Measurements from ENCODE around the gene SRPX. TPM values are rescaled to one million over a fixed set of nuclear protein-coding genes. Genes with fewer than 3 reads are reported as not detected.

The SRPX gene
- total RNA-seq, 1 experiment from 2014 or later: 0.23 TPM

DNA sequence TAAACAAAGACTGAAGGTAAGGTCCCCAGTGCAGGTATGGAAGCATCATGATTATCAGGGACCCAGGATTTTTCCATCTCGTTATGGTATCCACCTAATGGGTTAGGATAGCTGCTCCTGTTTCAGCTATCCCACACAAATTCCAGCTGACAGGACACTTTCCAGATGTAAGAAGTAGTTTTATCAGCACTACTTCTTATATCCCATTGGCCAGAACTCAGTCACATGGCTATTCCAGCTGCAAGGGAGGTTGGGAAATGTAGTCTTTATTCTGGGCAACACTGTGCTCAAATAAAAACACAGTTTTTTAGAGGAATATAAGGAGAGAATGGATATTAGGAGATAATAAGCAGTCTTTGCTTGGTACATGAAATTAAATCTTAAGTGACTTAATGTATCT is 96.7 kb downstream of the SRPX start:
- in situ Hi-C loops (cut with HindIII; ENCODE audit: low pct_unique_long_range_greater_than_20kb, low sequenced_read_pairs): no loop called here
- POLR2A ChIA-PET: no interaction called here
- no TSS peak for BruUV-seq (replicated peaks)
- Histone ChIP-seq H3K4me3 (ENCODE audit: low read depth in 2 of 2, low read length in 2 of 2) (no peak overlapping the region), H3K9me3 (ENCODE audit: control insufficient read depth, insufficient read depth, low read depth, low read length) (no peaks in the 10 kb centered on the region), H3K36me3 (ENCODE audit: control insufficient read depth, insufficient read depth, low read length) (no peaks in the 10 kb centered on the region), H3K4me1 (ENCODE audit: control insufficient read depth, insufficient read depth, low read length) (no peaks in the 10 kb centered on the region), H3K27ac (ENCODE audit: low read length) (no peak overlapping the region), H3K27me3 (ENCODE audit: control insufficient read depth, insufficient read depth, low read length) (no peaks in the 10 kb centered on the region)
- intact Hi-C loops (cut with micrococcal nuclease; ENCODE audit: unreplicated experiment): no loop called here
- DNase-seq (ENCODE audit: low read depth, low spot score): no peak
- TF ChIP-seq SIN3A (IDR thresholded peaks at IDR 0.05; ENCODE audit: borderline replicate concordance, insufficient read depth, low read depth, low read length) (no peak), POLR2AphosphoS5 (IDR thresholded peaks at IDR 0.05; ENCODE audit: low read depth, low read length) (no peak), TCF7L2 (IDR thresholded peaks at IDR 0.05; ENCODE audit: low read depth, low read length) (no peak), REST (IDR thresholded peaks at IDR 0.05; ENCODE audit: insufficient read depth in 1 of 2, low read depth in 2 of 2, low read length in 1 of 2) (no peak), CTCF (IDR thresholded peaks at IDR 0.05) (no peak)
- CTCF ChIA-PET: no interaction called here
- no peak for ATAC-seq

DNA sequence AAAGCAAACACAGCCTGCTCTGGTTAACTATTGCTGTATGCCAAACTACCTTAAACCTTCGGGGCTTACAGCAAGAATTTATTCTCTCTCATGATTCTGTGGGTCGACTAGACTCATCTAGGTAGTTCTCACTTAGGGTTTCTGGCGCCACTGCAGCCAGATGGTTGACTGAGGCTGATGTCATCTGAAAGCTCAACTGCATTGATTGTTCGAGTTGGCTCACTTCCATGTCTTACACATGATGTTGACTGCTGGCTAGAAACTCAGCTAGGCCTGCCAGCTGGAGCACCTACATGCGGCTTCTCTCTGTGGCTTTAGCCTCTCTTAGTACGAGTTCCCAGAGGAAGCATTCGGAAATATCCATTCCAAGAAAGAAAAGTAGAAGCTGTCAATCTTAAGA is 103.2 kb downstream of the SRPX start:
- Histone ChIP-seq H3K36me3 (ENCODE audit: control insufficient read depth, insufficient read depth, low read length) (no peaks in the 10 kb centered on the region), H3K27ac (ENCODE audit: low read length) (no peak overlapping the region), H3K9me3 (ENCODE audit: control insufficient read depth, insufficient read depth, low read depth, low read length) (no peaks in the 10 kb centered on the region), H3K4me3 (ENCODE audit: low read depth in 2 of 2, low read length in 2 of 2) (no peak overlapping the region), H3K27me3 (ENCODE audit: control insufficient read depth, insufficient read depth, low read length) (no peaks in the 10 kb centered on the region), H3K4me1 (ENCODE audit: control insufficient read depth, insufficient read depth, low read length) (no peaks in the 10 kb centered on the region)
- in situ Hi-C loops (cut with HindIII; ENCODE audit: low pct_unique_long_range_greater_than_20kb, low sequenced_read_pairs): no loop called here
- DNase-seq (ENCODE audit: low read depth, low spot score) (no peak), ATAC-seq (no peak)
- POLR2A ChIA-PET: no interaction called here
- CTCF ChIA-PET: no interaction called here
- TF ChIP-seq SIN3A (IDR thresholded peaks at IDR 0.05; ENCODE audit: borderline replicate concordance, insufficient read depth, low read depth, low read length) (no peak), CTCF (IDR thresholded peaks at IDR 0.05) (no peak), REST (IDR thresholded peaks at IDR 0.05; ENCODE audit: insufficient read depth in 1 of 2, low read depth in 2 of 2, low read length in 1 of 2) (no peak), POLR2AphosphoS5 (IDR thresholded peaks at IDR 0.05; ENCODE audit: low read depth, low read length) (no peak), TCF7L2 (IDR thresholded peaks at IDR 0.05; ENCODE audit: low read depth, low read length) (no peak)
- no TSS peak for BruUV-seq (replicated peaks)
- intact Hi-C loops (cut with micrococcal nuclease; ENCODE audit: unreplicated experiment): no loop called here
